ENCODE data around the gene AKIRIN2. TPM values are rescaled to one million over a fixed set of nuclear protein-coding genes. Genes with fewer than 3 reads are reported as not detected.
A peak's percentile ranks its signal among the peaks of the same experiment; 100 is the strongest.

The AKIRIN2 gene
- polyA plus RNA-seq = 12.8 to 25.0 TPM (median 24.6 TPM) in 3 replicates
- polyA plus RNA-seq (2011; ENCODE audit: low read depth) = 43.4 TPM
- polyA plus RNA-seq (2011; cell fraction: cytosol; rRNA removed) = 16.5 and 25.9 TPM in 2 replicates
- polyA plus RNA-seq (2011; cell fraction: nucleus; rRNA removed) = 33.3 and 42.7 TPM in 2 replicates
- polyA plus RNA-seq (2012; ENCODE audit: low replicate concordance) = 29.6 and 55.2 TPM in 2 replicates
- polyA minus RNA-seq = 6.2 to 20.7 TPM (median 14.2 TPM) in 3 replicates
- polyA minus RNA-seq (2011; cell fraction: cytosol; rRNA and poly(A)+ RNA removed) = 21.9 TPM
- polyA minus RNA-seq (2011; cell fraction: nucleus; rRNA and poly(A)+ RNA removed) = 12.5 and 18.5 TPM in 2 replicates

DNA sequence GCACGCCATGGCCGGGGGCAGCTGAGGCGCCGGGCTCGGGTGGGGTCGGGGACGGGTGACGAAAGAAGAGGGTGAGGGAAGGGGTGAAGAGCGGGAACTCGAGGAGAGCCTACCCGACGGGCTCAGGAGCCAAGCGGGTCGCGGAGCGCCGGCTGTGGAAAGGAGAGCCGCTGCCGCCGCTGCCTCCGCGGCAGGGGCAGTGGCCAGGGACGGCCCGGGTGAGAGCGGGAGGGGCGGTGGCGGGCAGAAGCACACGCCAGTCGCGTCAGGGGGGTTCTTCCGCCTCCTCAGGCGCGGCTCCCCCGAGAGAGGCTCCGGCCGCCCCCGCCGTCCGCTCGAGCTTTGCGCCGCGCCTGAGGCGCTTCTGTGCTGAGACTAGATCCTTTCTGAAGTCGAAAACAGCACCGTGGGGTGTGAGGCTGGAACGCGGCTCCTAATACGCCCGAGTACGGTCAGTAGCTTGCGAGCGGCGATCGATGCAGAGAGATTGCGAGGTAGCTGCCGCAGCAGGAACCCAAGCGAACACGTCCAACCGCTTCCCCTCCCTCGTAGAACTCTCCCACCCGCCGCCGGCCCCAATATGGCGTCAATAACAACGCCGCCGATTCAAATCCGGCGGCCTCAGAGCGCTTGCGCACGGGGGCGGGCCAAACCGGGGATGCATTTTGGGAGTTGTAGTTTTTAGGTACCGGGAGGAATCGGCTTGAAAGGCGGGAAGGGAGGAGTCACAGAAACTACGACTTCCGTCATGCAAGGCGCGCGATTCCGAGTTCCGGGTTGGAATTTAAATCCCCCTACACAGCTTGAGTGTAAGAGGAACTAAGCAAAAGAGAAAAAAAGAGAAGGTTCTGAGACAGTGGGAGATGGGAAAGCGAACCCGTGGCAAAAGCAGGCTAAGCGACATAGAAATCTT, at the start of gene AKIRIN2:
Gene AKIRIN2, minus strand, starts transcription at position 558 of the 913 bp plus-strand sequence. Its CDS starts 549 bp downstream, at position 9.
- Histone ChIP-seq H4K20me1 (ENCODE audit: control insufficient read depth, extremely low read depth, insufficient read depth, low read length) (peaks cover 21% of the 10 kb centered on the region), H2AFZ (ENCODE audit: control insufficient read depth, low read length) (peak within 1 kb of the TSS; percentile 89), H3K79me2 (ENCODE audit: control insufficient read depth, insufficient read depth, low read length) (peaks cover 51% of the 10 kb centered on the region), H3K4me3 (ENCODE audit: control insufficient read depth in 2 of 3, extremely low read depth in 1 of 3, insufficient read depth in 2 of 3, low read depth in 1 of 3, low read length in 3 of 3) (peak within 1 kb of the TSS; percentile 89 to 91 (median 90)), H3K4me2 (ENCODE audit: control insufficient read depth, extremely low read depth, insufficient read depth, low read depth, low read length) (peak within 1 kb of the TSS; percentile 84), H3K9me1 (ENCODE audit: control insufficient read depth, extremely low read depth, insufficient read depth, low read length) (no peaks in the 10 kb centered on the region), H3K9ac (ENCODE audit: control insufficient read depth, extremely low read depth, insufficient read depth, low read length) (peak within 1 kb of the TSS; percentile 94), H3K27ac (ENCODE audit: control insufficient read depth, insufficient read depth, low read length) (peak within 1 kb of the TSS; percentile 97), H3K4me1 (ENCODE audit: control insufficient read depth, extremely low read depth, insufficient read depth, low read length) (peaks cover 9% of the 10 kb centered on the region), H3K36me3 (ENCODE audit: control insufficient read depth in 2 of 2, extremely low read depth in 1 of 2, insufficient read depth in 2 of 2, low read length in 2 of 2) (peaks cover 1 to 5% of the 10 kb centered on the region in 2 experiments), H3K9me3 (ENCODE audit: control insufficient read depth, low read depth, low read length) (no peaks in the 10 kb centered on the region), H3K27me3 (ENCODE audit: control insufficient read depth, extremely low read depth, insufficient read depth, low read length) (no peaks in the 10 kb centered on the region)
- dilution Hi-C loops (cut with MboI; ENCODE audit: extremely low pct_ligation_motif_present, low sequenced_read_pairs) = no loop called here
- DNase-seq (ENCODE audit: low read depth, low spot score) (peak; percentile 95), FAIRE-seq (no peak)
- TF ChIP-seq EZH2 (IDR thresholded peaks at IDR 0.05; ENCODE audit: low read length) (no peak), CTCF (optimal IDR thresholded peaks at IDR 0.05 in 1 of 3, IDR thresholded peaks at IDR 0.05 in 1 of 3, conservative IDR thresholded peaks at IDR 0.05 in 1 of 3; ENCODE audit: extremely low read depth in 1 of 3, insufficient read depth in 2 of 3, low read length in 3 of 3) (no peak)

DNA sequence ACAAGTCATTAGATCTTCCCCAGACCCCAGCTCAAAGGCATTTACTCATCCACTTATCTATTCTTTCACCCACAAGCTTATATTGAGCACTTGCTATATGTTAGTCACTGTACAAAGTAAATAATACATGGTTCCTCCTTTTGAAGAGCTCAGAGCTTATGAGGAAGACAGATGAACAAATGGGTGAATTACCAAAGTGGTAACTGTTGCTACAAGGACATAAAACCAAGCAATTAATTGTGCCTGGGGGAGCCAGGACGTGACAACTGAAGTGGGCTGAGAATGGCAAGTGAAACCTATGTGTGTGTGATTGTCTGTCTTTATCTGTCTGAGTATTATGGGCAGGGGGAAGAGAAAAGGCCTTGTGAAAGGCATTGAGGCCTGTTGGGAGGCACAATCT, 45.6 kb upstream of the AKIRIN2 start:
- Histone ChIP-seq H3K36me3 (ENCODE audit: control insufficient read depth in 2 of 2, extremely low read depth in 1 of 2, insufficient read depth in 2 of 2, low read length in 2 of 2) (no peaks in the 10 kb centered on the region), H4K20me1 (ENCODE audit: control insufficient read depth, extremely low read depth, insufficient read depth, low read length) (no peaks in the 10 kb centered on the region), H3K9me3 (ENCODE audit: control insufficient read depth, low read depth, low read length) (no peaks in the 10 kb centered on the region), H3K4me2 (ENCODE audit: control insufficient read depth, extremely low read depth, insufficient read depth, low read depth, low read length) (no peak overlapping the region), H2AFZ (ENCODE audit: control insufficient read depth, low read length) (no peak overlapping the region), H3K79me2 (ENCODE audit: control insufficient read depth, insufficient read depth, low read length) (no peaks in the 10 kb centered on the region), H3K4me1 (ENCODE audit: control insufficient read depth, extremely low read depth, insufficient read depth, low read length) (no peaks in the 10 kb centered on the region), H3K9ac (ENCODE audit: control insufficient read depth, extremely low read depth, insufficient read depth, low read length) (no peak overlapping the region), H3K27ac (ENCODE audit: control insufficient read depth, insufficient read depth, low read length) (no peak overlapping the region), H3K4me3 (ENCODE audit: control insufficient read depth in 2 of 3, extremely low read depth in 1 of 3, insufficient read depth in 2 of 3, low read depth in 1 of 3, low read length in 3 of 3) (no peak overlapping the region), H3K27me3 (ENCODE audit: control insufficient read depth, extremely low read depth, insufficient read depth, low read length) (no peaks in the 10 kb centered on the region), H3K9me1 (ENCODE audit: control insufficient read depth, extremely low read depth, insufficient read depth, low read length) (no peaks in the 10 kb centered on the region)
- no peak for FAIRE-seq
- TF ChIP-seq EZH2 (IDR thresholded peaks at IDR 0.05; ENCODE audit: low read length) = no peak
- no peak for TF ChIP-seq CTCF (optimal IDR thresholded peaks at IDR 0.05 in 1 of 3, IDR thresholded peaks at IDR 0.05 in 1 of 3, conservative IDR thresholded peaks at IDR 0.05 in 1 of 3; ENCODE audit: extremely low read depth in 1 of 3, insufficient read depth in 2 of 3, low read length in 3 of 3)
- DNase-seq (ENCODE audit: low read depth, low spot score) = no peak
- dilution Hi-C loops (cut with MboI; ENCODE audit: extremely low pct_ligation_motif_present, low sequenced_read_pairs) = no loop called here

Measured in keratinocyte (primary cell).